Spinal cord (tissue), 10 donors: ENCODE results near the gene HRC. TPM values are rescaled to one million over a fixed set of nuclear protein-coding genes. Genes with fewer than 3 reads are reported as not detected.

Source experiments
- DNase-seq, 6 donors: peaks; one replicate each; pipeline versions ENCODE4 v3.0.0 to v3.0.0-alpha.2; 2013 to 2015; ENCODE audit warnings: low spot score in 6 of 6, low read depth in 4 of 6
- H3K27ac ChIP-seq: one replicate; pipeline ENCODE4 v1.5.1; 2013; ENCODE audit warnings: low read depth, low read length, control low read depth
- H3K27me3 ChIP-seq: one replicate; pipeline ENCODE4 v1.6.1; 2013; ENCODE audit warnings: low read length; ENCODE audit not compliant: control insufficient read depth, insufficient read depth
- H3K36me3 ChIP-seq: one replicate; pipeline ENCODE4 v1.6.1; 2013; ENCODE audit warnings: low read length; ENCODE audit not compliant: control insufficient read depth, insufficient read depth
- H3K4me1 ChIP-seq: one replicate; pipeline ENCODE4 v1.6.1; 2013; ENCODE audit warnings: low read length; ENCODE audit not compliant: control insufficient read depth, insufficient read depth
- H3K4me3 ChIP-seq: one replicate; pipeline ENCODE4 v1.5.1; 2013; ENCODE audit warnings: low read depth, low read length, control low read depth
- H3K9me3 ChIP-seq: one replicate; pipeline ENCODE4 v1.6.1; 2013; ENCODE audit warnings: low read length; ENCODE audit not compliant: control insufficient read depth, insufficient read depth
- WGBS: methylation state at CpG from one replicate; pipeline ENCODE4 v1.1.5; 2013; ENCODE audit warnings: missing lambda C conversion rate; ENCODE audit not compliant: insufficient coverage; 5-methylcytosine and 5-hydroxymethylcytosine counted together
- polyA plus RNA-seq, 2 donors: library from polyadenylated mRNA; unstranded; fragments of 120-200 nt; gene quantifications; one replicate each; pipeline ENCODE4 v1.2.1, GENCODE V29; 2013; ENCODE audit not compliant: insufficient read length in 2 of 2
- total RNA-seq, 2 donors: library from RNA; depleted of rRNA in 1 of 2; stranded (reverse); fragments of 120-200 nt in 1 of 2; fragments of >200 nt in 1 of 2; gene quantifications; one replicate each; pipeline versions ENCODE4 v1.2.3 to v1.2.4, GENCODE V29; 2013 to 2014
- donor health status: healthy.

HRC gene
- total and polyA plus RNA-seq, 4 donors = 1.5 to 10.5 (median 2.8) TPM

- DNase-seq = peak in 4 of 6 donors; percentile 85 to 98 (median 93)
- 3% methylated on average over 21 of the region's 21 CpGs for WGBS
- peak overlapping the region; percentile 10 for H3K27ac ChIP-seq
- H3K36me3 ChIP-seq = peaks cover 31% of the 10 kb centered on the region
- H3K4me1 ChIP-seq = peaks cover 31% of the 10 kb centered on the region
- peak overlapping the region; percentile 77 for H3K4me3 ChIP-seq
- H3K9me3 ChIP-seq = no peaks in the 10 kb centered on the region
- H3K27me3 ChIP-seq = no peaks in the 10 kb centered on the region
These were observed 12.3 kb downstream of the HRC start for GRCh38 chr19:49142866-49143335.

GRCh38 chr19:49141352-49141751 lies 13.8 kb downstream of the HRC start:
- peaks cover 43% of the 10 kb centered on the region for H3K36me3 ChIP-seq
- H3K4me3 ChIP-seq = no peak overlapping the region
- peaks cover 26% of the 10 kb centered on the region for H3K4me1 ChIP-seq
- no peak overlapping the region for H3K27ac ChIP-seq
- no peak for DNase-seq
- H3K9me3 ChIP-seq = no peaks in the 10 kb centered on the region
- H3K27me3 ChIP-seq = no peaks in the 10 kb centered on the region
- WGBS = 88% methylated on average over 4 of the region's 6 CpGs

- no peaks in the 10 kb centered on the region for H3K27me3 ChIP-seq
- WGBS = 99% methylated on average over 5 of the region's 7 CpGs
- H3K36me3 ChIP-seq = peaks cover 45% of the 10 kb centered on the region
- no peak overlapping the region for H3K27ac ChIP-seq
- H3K4me3 ChIP-seq = no peak overlapping the region
- no peak for DNase-seq
- peaks cover 22% of the 10 kb centered on the region for H3K4me1 ChIP-seq
- H3K9me3 ChIP-seq = no peaks in the 10 kb centered on the region
These were observed 14.2 kb downstream of the HRC start for GRCh38 chr19:49140951-49141350.

GRCh38 chr19:49136771-49137171 lies 18.4 kb downstream of the HRC start:
- no peak for DNase-seq
- Histone ChIP-seq H3K36me3 (peaks cover 72% of the 10 kb centered on the region), H3K27me3 (no peaks in the 10 kb centered on the region), H3K4me3 (no peak overlapping the region), H3K9me3 (no peaks in the 10 kb centered on the region), H3K27ac (no peak overlapping the region), H3K4me1 (peaks cover 15% of the 10 kb centered on the region)
- WGBS = 78% methylated on average over 8 of the region's 10 CpGs

GRCh38 chr19:49135686-49136085 lies 19.5 kb downstream of the HRC start:
- peaks cover 15% of the 10 kb centered on the region for H3K4me1 ChIP-seq
- no peak for DNase-seq
- H3K36me3 ChIP-seq = peaks cover 76% of the 10 kb centered on the region
- H3K27ac ChIP-seq = no peak overlapping the region
- no peaks in the 10 kb centered on the region for H3K9me3 ChIP-seq
- no peaks in the 10 kb centered on the region for H3K27me3 ChIP-seq
- WGBS = 100% methylated on average over 1 of the region's 5 CpGs
- H3K4me3 ChIP-seq = no peak overlapping the region

GRCh38 chr19:49133621-49134454 lies 21.4 kb downstream of the HRC start:
- peak in 2 of 6 donors; percentile 57 to 72 for DNase-seq
- H3K27me3 ChIP-seq = no peaks in the 10 kb centered on the region
- H3K4me3 ChIP-seq = peak overlapping the region; percentile 24
- 37% methylated on average over 41 of the region's 42 CpGs for WGBS
- peaks cover 85% of the 10 kb centered on the region for H3K36me3 ChIP-seq
- no peaks in the 10 kb centered on the region for H3K9me3 ChIP-seq
- no peak overlapping the region for H3K27ac ChIP-seq
- peaks cover 15% of the 10 kb centered on the region for H3K4me1 ChIP-seq

- no peak overlapping the region for H3K27ac ChIP-seq
- peaks cover 23% of the 10 kb centered on the region for H3K4me1 ChIP-seq
- no peaks in the 10 kb centered on the region for H3K27me3 ChIP-seq
- no peak for DNase-seq
- peaks cover 84% of the 10 kb centered on the region for H3K36me3 ChIP-seq
- 35% methylated on average over 48 of the region's 49 CpGs for WGBS
- peak overlapping the region; percentile 24 for H3K4me3 ChIP-seq
- no peaks in the 10 kb centered on the region for H3K9me3 ChIP-seq
These were observed 22.1 kb downstream of the HRC start for GRCh38 chr19:49132974-49133609.

- 95% methylated on average over 24 of the region's 24 CpGs for WGBS
- DNase-seq = no peak
- Histone ChIP-seq H3K4me1 (peaks cover 29% of the 10 kb centered on the region), H3K36me3 (peaks cover 60% of the 10 kb centered on the region), H3K4me3 (no peak overlapping the region), H3K27ac (no peak overlapping the region), H3K9me3 (no peaks in the 10 kb centered on the region), H3K27me3 (no peaks in the 10 kb centered on the region)
These were observed 24.9 kb downstream of the HRC start for GRCh38 chr19:49130325-49130724.

GRCh38 chr19:49129238-49129583 lies 26.0 kb downstream of the HRC start:
- no peaks in the 10 kb centered on the region for H3K27me3 ChIP-seq
- DNase-seq = no peak
- H3K36me3 ChIP-seq = peaks cover 49% of the 10 kb centered on the region
- WGBS = 58% methylated on average over 16 of the region's 16 CpGs
- H3K27ac ChIP-seq = no peak overlapping the region
- no peak overlapping the region for H3K4me3 ChIP-seq
- no peaks in the 10 kb centered on the region for H3K9me3 ChIP-seq
- peaks cover 29% of the 10 kb centered on the region for H3K4me1 ChIP-seq
